SJSA1 (cell line): Measurements from ENCODE around the gene OR10G7. TPM values are rescaled to one million over a fixed set of nuclear protein-coding genes. Genes with fewer than 3 reads are reported as not detected.
"Not testable (repeated sequence)": the region's sequence is repeated elsewhere in the genome, so short reads cannot be mapped to it uniquely, and the experiment has no call there.

Experiments used
- DNase-seq, 2 experiments: peaks; one replicate each; pipeline ENCODE4 v3.0.0-alpha.2; 2015 to 2020; ENCODE audit warnings: low spot score in 2 of 2, low read depth in 1 of 2
- H3K27ac ChIP-seq: fragments of 250-450 bp; sonication (Bioruptor Pico); 2 replicates; pipeline ENCODE4 v1.5.1; 2020; ENCODE audit warnings: mild to moderate bottlenecking, moderate library complexity
- H3K27me3 ChIP-seq: fragments of 250-450 bp; sonication (Bioruptor Pico); replicated peaks from 2 replicates; pipeline ENCODE4 v1.5.1; 2020; ENCODE audit warnings: mild to moderate bottlenecking, moderate library complexity
- H3K36me3 ChIP-seq: fragments of 250-450 bp; sonication (Bioruptor Pico); 2 replicates; pipeline ENCODE4 v1.5.1; 2020; ENCODE audit warnings: mild to moderate bottlenecking
- H3K4me1 ChIP-seq: fragments of 250-450 bp; sonication (Bioruptor Pico); replicated peaks from 2 replicates; pipeline ENCODE4 v1.6.1; 2021; ENCODE audit warnings: mild to moderate bottlenecking
- H3K4me3 ChIP-seq: fragments of 250-450 bp; sonication (Bioruptor Pico); 2 replicates; pipeline ENCODE4 v1.5.1; 2020; ENCODE audit warnings: mild to moderate bottlenecking
- H3K9me3 ChIP-seq: fragments of 250-450 bp; sonication (Bioruptor Pico); replicated peaks from 2 replicates; pipeline ENCODE4 v1.5.1; 2020; ENCODE audit warnings: mild to moderate bottlenecking
- total RNA-seq: library from RNA; depleted of rRNA; stranded (reverse); fragments of >200 nt; shearing (Covaris generic); gene quantifications from 2 replicates; pipeline ENCODE4 v1.2.3, GENCODE V29; 2014

The OR10G7 gene
- total RNA-seq, 1 experiment from 2014 or later: not detected

DNA sequence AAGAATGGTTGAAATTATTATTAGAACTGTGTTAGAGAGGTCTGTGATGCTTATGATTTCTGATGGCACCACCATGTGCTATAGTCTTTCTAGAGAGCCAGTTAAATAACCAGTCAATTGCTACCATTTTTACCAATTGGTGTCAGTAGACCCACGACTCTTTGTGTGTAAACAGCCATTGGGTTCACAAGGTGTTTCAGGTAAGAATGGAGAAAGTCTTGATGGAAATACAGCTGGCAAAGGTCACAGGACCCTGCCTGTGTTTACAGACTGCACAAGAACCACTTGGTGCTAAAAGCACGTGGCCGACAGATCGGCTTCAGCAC is 30.5 kb upstream of the OR10G7 start:
- H3K27me3 ChIP-seq: peaks cover 7% of the 10 kb centered on the region; the same call in 1 of the 2 replicates
- no peaks in the 10 kb centered on the region for H3K9me3 ChIP-seq
- H3K4me1 ChIP-seq: peaks cover 28% of the 10 kb centered on the region
- H3K27ac ChIP-seq: no peak overlapping the region
- no peaks in the 10 kb centered on the region for H3K36me3 ChIP-seq
- no peak overlapping the region for H3K4me3 ChIP-seq
- DNase-seq: no peak

DNA sequence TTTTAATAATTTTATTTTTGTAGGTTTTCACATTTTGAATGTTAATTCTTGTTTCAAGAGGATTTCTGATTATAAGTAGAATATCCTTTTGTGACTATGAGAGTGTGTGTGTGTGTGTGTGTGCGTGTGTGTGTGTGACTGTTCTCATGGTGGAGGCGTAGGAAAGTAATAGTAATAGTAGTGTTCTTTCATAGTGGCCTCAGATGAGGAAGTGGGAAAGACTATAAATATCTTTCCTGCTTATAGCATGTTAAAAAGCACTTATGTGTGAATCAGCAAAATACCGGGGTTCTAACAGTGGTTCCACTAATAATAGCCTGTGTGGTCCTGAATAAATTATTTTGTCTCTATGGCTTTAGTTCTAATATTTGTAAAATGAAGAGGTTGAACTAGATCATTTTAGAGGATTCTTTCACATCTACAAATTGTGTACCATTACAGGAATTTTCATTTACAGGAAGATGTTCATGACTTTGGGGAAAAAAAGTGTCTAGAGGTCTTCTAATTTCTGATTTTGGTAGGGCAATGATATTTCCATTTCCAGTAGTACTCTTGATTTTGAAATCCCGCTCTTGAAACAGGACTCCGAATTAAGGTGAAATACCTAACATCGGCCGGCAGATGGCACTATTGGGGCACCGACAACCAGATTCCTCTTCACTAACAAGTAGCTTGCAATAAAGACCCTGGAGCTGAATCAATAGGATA is 29.9 kb upstream of the OR10G7 start:
- Histone ChIP-seq H3K27me3 (peaks cover 7% of the 10 kb centered on the region; the same call in 1 of the 2 replicates), H3K36me3 (no peaks in the 10 kb centered on the region), H3K4me1 (peaks cover 22% of the 10 kb centered on the region), H3K4me3 (no peak overlapping the region), H3K9me3 (no peaks in the 10 kb centered on the region), H3K27ac (no peak overlapping the region)
- DNase-seq: peak in 1 of 2 experiments; percentile 49

DNA sequence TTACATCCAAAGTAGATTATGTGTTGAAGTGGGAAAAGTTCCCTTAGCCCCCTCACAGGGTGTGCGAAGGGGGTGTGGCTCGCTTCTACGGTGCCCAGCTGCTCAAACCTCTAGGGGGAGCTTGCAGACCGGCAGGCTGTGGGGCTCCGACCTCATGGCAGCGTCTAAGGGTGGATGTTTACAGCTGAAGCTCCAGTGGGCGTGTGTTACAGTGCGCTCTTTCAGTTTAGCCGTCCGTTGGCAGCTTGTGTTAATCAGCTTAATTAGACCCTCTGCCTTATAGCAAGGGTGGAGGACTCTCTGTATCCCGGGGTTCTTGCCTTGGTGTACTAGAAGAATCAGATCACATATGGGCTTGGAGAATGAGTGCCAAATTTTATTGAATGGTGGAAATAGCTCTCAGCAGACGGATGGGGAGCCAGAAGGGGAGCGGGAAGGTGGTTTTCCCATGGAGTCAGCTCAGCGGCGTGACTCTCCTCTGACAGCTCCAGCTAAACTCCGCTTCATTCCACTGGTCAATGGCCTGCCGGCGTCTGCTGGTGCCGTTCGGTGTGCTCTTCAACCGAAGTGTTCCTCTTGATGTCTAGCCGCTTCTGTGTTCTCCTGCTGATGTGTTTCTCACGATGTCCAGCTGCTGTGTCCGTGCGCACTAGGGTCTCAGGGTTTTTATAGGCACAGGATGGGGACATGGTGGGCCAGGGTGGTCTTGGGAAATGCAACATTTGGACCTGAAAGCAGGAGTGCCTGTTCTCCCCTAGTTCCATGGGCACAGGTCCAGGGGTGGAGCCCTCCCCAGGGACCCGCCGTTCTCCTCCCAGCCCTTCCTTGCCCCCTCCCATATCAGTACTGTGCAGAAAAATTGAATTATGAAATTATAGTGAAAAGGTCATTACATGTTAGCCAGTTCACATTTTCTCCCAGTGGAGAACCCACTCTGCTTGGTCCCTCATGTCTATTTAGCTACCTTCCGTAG is 28.6 kb upstream of the OR10G7 start:
- H3K27ac ChIP-seq: no peak overlapping the region
- H3K9me3 ChIP-seq: no peaks in the 10 kb centered on the region
- peak; percentile 40 to 62 for DNase-seq
- peaks cover 7% of the 10 kb centered on the region; the same call in 1 of the 2 replicates for H3K27me3 ChIP-seq
- H3K4me1 ChIP-seq: peaks cover 9% of the 10 kb centered on the region
- no peaks in the 10 kb centered on the region for H3K36me3 ChIP-seq
- H3K4me3 ChIP-seq: peak overlapping the region; percentile 30

DNA sequence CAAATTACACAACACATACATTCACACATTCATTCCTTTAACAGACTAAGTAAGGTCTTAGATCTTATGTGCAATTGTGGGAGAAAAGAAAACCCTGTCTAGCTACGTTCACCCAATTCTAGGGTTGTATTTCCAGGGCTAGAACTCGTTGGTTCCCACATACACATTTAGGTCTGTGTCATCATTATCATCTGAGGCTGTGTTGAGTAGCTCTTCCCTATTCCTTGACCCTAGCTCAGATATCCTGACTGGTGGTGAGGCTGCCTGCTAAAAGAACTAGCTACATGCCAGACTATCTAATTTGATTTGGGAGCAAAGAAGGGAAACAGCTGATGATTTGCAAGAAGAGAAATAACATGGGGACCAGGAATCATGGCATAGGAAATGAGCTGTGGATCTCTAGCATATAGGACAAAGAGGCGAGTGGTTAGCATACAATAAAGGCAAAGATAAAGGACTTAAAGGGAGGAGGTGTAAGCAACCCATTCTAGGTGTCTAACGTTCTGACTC is 27.5 kb upstream of the OR10G7 start:
- Histone ChIP-seq H3K4me3 (no peak overlapping the region), H3K9me3 (no peaks in the 10 kb centered on the region), H3K27me3 (peaks cover 7% of the 10 kb centered on the region; the same call in 1 of the 2 replicates), H3K27ac (no peak overlapping the region), H3K36me3 (no peaks in the 10 kb centered on the region), H3K4me1 (peaks cover 5% of the 10 kb centered on the region; the same call in 1 of the 2 replicates)
- no peak for DNase-seq

DNA sequence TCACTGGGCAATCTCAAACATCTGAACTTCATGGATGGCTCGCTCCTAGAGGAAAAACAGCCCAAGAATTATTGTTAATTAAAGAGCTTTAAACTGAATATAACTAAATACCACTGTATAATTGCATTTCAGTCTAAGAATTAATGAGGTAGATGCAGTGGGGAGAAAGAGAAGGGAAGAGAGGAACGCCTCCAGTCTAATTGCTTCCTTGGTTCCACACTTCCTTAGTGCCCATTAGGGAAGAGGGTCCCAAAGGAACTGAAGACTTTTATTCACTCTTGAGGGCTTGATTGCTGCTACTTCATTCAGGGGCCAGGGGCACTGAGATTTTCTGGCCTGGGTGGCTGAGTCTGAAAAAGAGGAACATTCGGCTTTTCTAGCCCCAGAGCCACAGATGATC is 11.8 kb upstream of the OR10G7 start:
- Histone ChIP-seq H3K4me1 (no peaks in the 10 kb centered on the region), H3K4me3 (no peak overlapping the region), H3K27me3 (no peaks in the 10 kb centered on the region), H3K36me3 (no peaks in the 10 kb centered on the region), H3K27ac (no peak overlapping the region), H3K9me3 (no peaks in the 10 kb centered on the region)
- no peak for DNase-seq

DNA sequence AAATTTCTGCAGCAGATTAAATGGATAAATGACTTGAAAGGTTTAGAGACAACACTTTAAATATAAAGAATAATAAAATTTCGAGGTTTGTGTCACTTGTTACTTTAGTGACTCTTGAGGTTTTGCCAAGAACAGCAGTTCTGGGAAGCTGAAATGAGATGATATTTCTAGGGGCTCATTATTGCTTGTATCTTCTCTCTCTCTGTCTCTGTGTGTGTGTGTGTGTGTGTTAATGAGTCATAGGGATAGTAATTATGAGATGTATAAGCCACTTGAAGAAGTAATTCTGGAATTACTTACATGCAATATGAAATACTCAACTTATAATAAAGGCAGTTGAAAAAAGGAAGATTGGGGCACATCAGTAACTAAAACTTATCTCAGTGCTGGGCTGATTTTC is 9.6 kb upstream of the OR10G7 start:
- H3K4me3 ChIP-seq: no peak overlapping the region

DNA sequence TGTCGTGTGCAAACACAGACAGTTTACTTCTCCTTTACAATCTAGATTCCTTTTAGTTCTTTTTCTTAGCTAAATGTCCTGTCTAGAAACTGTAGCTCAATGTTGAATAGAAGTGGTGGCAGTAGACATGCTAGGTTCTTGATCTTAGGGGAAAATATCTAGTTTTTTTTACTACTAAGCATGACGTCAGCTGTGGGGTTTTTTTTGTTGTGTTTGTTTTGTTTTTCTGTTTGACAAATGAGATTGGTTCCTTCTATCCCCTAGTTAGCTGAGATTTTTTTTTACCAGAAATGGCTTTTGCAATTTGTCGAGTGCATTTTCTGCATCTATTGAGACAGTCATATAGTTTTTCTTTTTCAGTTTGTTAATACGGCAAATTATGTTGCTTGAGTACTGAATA is 2.3 kb upstream of the OR10G7 start:
- Histone ChIP-seq H3K27ac (no peak overlapping the region), H3K9me3 (no peaks in the 10 kb centered on the region)

More for the DNA sequence above, 9.6 kb upstream of the OR10G7 start:
- H3K27ac ChIP-seq: no peak overlapping the region
- no peaks in the 10 kb centered on the region for H3K36me3 ChIP-seq
- no peaks in the 10 kb centered on the region for H3K4me1 ChIP-seq
- H3K27me3 ChIP-seq: no peaks in the 10 kb centered on the region
- H3K9me3 ChIP-seq: no peaks in the 10 kb centered on the region
- DNase-seq: no peak

DNA sequence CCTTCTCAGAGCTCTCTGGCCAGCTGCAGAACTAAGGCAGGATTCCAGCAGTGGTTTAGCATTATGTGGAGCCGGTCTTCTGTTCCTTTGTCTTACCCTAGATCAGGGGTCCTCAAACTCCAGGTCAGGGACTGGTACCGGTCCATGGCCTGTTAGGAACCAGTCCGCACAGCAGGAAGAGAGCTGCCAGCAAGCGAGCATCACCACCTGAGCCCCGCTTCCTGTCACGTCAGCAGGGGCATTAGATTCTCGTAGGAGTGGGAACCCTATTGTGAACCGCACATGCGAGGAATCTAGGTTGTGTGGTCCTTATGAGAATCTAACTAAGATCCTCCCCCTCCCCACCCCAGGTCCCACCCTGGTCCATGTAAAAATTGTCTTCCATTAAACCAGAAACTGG is 1.6 kb downstream of the OR10G7 start:
- Histone ChIP-seq H3K27me3 (no peaks in the 10 kb centered on the region), H3K27ac (no peak overlapping the region), H3K4me3 (no peak overlapping the region), H3K4me1 (no peaks in the 10 kb centered on the region), H3K36me3 (no peaks in the 10 kb centered on the region), H3K9me3 (no peaks in the 10 kb centered on the region)
- no peak for DNase-seq

More for the DNA sequence above, 2.3 kb upstream of the OR10G7 start:
- H3K36me3 ChIP-seq: no peaks in the 10 kb centered on the region
- no peak for DNase-seq
- H3K4me1 ChIP-seq: no peaks in the 10 kb centered on the region
- no peaks in the 10 kb centered on the region for H3K27me3 ChIP-seq
- H3K4me3 ChIP-seq: no peak overlapping the region

DNA sequence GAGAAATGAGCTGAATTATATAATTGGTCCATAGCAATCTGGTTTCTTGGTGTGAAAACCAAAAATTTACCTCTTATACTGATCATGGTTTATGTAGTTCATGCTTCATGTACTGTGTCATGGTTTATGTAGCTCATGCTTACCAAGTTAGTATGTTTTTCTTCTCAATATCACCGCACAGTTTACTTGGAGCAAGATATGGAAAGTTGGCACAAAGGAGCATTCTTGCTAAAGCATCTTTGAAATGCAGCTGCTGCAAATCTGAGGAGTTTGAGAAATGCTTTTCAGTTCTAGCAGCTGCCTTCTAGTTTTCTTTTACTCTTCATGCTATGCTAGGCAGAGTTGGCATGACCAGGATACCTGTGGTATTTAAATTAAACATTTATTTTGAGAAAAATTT is 4.5 kb downstream of the OR10G7 start:
- H3K27me3 ChIP-seq: no peaks in the 10 kb centered on the region
- no peak overlapping the region for H3K27ac ChIP-seq
- H3K4me1 ChIP-seq: no peaks in the 10 kb centered on the region
- H3K4me3 ChIP-seq: no peak overlapping the region
- H3K9me3 ChIP-seq: no peaks in the 10 kb centered on the region
- no peak for DNase-seq
- H3K36me3 ChIP-seq: no peaks in the 10 kb centered on the region

DNA sequence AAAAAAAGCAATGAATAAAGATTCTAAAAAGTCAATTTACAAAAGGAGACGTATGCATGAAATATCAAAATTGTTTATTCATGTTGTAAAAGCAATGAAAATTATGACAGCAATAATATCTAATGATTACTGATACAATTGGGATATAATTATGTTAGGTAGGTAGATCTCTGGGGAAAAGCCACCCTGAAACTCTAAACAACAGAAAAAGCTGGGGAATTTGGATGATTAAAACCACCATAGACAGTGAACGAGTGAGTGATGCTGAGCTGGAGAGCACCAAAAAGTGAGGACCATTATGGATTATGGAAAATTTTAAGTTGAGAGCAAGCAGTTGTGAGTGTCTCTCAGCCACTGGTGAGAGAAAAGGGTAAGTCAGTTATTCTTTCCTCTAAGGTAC is 14.6 kb downstream of the OR10G7 start, which contains the start of gene OR10G8:
OR10G8 (plus strand) TSS at position 301 of the 400 bp plus-strand sequence. CDS start 2,825 bp downstream, outside the sequence.
- Histone ChIP-seq H3K27me3 (no peaks in the 10 kb centered on the region), H3K36me3 (no peaks in the 10 kb centered on the region), H3K9me3 (no peaks in the 10 kb centered on the region), H3K4me1 (no peaks in the 10 kb centered on the region), H3K4me3 (no peak within 1 kb of the TSS), H3K27ac (no peak within 1 kb of the TSS)
- DNase-seq: no peak

DNA sequence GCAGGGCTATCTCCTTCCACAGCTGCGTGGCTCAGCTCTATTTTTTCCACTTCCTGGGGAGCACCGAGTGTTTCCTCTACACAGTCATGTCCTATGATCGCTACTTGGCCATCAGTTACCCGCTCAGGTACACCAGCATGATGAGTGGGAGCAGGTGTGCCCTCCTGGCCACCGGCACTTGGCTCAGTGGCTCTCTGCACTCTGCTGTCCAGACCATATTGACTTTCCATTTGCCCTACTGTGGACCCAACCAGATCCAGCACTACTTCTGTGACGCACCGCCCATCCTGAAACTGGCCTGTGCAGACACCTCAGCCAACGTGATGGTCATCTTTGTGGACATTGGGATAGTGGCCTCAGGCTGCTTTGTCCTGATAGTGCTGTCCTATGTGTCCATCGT is 25.3 kb downstream of the OR10G7 start:
- not testable (repeated sequence) for H3K36me3 ChIP-seq, H3K9me3 ChIP-seq, H3K27me3 ChIP-seq, H3K27ac ChIP-seq, H3K4me1 ChIP-seq, DNase-seq, H3K4me3 ChIP-seq

DNA sequence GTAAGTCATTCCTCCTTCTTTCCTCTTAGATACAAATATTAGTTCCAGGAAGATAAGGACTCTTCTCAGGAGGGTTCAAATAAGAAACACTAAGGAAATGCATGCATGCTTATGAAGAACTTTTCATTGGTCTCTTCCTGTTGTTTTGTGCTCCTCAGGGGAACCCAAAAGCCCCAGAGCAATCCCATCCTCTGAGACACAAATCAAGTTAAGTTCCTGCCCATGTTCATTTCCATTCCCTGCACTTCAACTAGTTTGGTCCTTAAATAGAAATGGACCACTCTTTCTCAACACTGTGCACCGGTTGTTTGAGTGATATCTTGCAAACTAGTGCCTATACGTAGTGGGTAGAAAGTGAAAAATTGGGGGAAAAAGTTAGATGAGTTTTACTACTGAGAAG is 28.4 kb downstream of the OR10G7 start, which contains the start of gene OR10G4:
OR10G4 (plus strand) TSS at position 301 of the 400 bp plus-strand sequence. CDS start 2,578 bp downstream, outside the sequence.
- Histone ChIP-seq H3K4me1 (no peaks in the 10 kb centered on the region), H3K36me3 (no peaks in the 10 kb centered on the region), H3K9me3 (no peaks in the 10 kb centered on the region), H3K27me3 (no peaks in the 10 kb centered on the region), H3K27ac (no peak within 1 kb of the TSS), H3K4me3 (no peak within 1 kb of the TSS)
- no peak for DNase-seq

DNA sequence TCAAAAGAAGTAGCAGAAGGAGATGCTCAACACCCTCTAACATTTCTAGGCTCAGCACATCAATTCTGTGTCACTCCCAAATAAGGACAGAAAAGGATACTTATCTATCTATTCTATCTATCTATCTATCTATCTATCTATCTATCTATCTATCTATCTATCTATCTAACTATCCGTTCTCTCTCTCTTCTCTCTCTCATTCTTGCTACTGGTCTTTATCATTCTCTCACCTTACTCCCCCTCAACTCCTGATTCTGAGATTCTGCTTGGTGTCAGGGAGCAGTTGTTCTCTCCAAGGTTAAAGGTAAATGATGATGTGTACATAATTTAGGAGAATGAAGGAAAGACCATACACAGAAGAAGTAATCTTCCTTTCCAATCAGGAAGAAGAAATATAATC is 46.0 kb downstream of the OR10G7 start, which contains the start of gene OR10G6:
OR10G6 (minus strand) TSS at position 43 of the 400 bp plus-strand sequence; CDS start at position 43, 0 bp downstream.
- Histone ChIP-seq H3K27ac (no peak within 1 kb of the TSS), H3K27me3 (no peaks in the 10 kb centered on the region; the same call in 1 of the 2 replicates), H3K9me3 (no peaks in the 10 kb centered on the region), H3K36me3 (no peaks in the 10 kb centered on the region), H3K4me3 (no peak within 1 kb of the TSS), H3K4me1 (no peaks in the 10 kb centered on the region)
- no peak for DNase-seq
